AG04450 (cell line): ENCODE results near the gene SPTBN5. TPM values are rescaled to one million over a fixed set of nuclear protein-coding genes. Genes with fewer than 3 reads are reported as not detected.

Experiments used
- CTCF ChIA-PET: fragments of 300-600, 350-600 bp; formaldehyde crosslinking; extraction: SDS; loops from one replicate; lab custom pipeline; 2022; ENCODE audit warnings: antibody characterized with exemption, inconsistent platforms; lab: Charles Lee
- POLR2A ChIA-PET: fragments of 350-600 bp; formaldehyde crosslinking; extraction: SDS; loops from one replicate; lab custom pipeline; 2021; ENCODE audit warnings: antibody characterized with exemption, inconsistent platforms; lab: Yijun Ruan, JAX
- DNase-seq: peaks from one replicate; pipeline ENCODE4 v3.0.0-alpha.2; 2011; ENCODE audit warnings: low read depth, low spot score
- H3K27ac ChIP-seq: one replicate; pipeline ENCODE4 v1.5.1; 2012; ENCODE audit warnings: low read depth, low read length, control low read depth
- H3K27me3 ChIP-seq: one replicate; pipeline ENCODE4 v1.6.0; 2012; ENCODE audit warnings: low read length; ENCODE audit not compliant: control insufficient read depth, insufficient read depth
- H3K4me3 ChIP-seq: 2 replicates; pipeline ENCODE4 v1.5.1; 2011; ENCODE audit warnings: mild to moderate bottlenecking, low read depth, low read length, control low read depth
- H3K9me3 ChIP-seq: 2 replicates; pipeline ENCODE4 v1.5.1; 2012; ENCODE audit warnings: low read length; ENCODE audit not compliant: control insufficient read depth, insufficient read depth
- polyA plus RNA-seq: library from polyadenylated mRNA; depleted of rRNA; stranded (reverse); fragments of >200 nt; gene quantifications from 2 replicates; pipeline ENCODE4 v1.2.3, GENCODE V29; 2011
- TF ChIP-seq, protein P1 (sequence below): IDR thresholded peaks from 2 replicates; pipeline ENCODE4 v1.5.1; 2011; ENCODE audit warnings: low read depth, low read length, control low read depth, inconsistent platforms

SPTBN5 gene
- polyA plus RNA-seq, 1 experiment: 0.14 TPM

DNA sequence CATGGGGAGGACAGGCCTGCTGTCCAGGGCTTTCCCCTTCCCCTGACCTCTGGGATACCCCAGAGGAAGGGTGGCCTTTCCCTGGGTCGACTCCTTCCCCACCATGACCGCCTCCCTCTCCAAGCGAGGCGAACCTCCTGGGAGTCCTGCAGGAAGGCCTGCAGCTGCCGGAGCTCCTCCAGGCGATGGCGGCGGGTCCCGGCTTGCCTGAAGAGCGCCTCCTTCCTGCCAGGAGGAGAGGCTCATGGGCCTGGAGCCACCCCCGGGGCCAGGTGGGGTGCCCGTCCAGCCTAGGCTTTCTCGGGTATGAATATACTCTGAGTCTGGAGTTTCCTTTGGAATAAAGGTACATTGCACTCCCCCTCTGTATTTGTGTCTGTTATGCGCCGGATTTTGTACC lies 35.1 kb downstream of the SPTBN5 start:
- TF ChIP-seq, protein P1, sequence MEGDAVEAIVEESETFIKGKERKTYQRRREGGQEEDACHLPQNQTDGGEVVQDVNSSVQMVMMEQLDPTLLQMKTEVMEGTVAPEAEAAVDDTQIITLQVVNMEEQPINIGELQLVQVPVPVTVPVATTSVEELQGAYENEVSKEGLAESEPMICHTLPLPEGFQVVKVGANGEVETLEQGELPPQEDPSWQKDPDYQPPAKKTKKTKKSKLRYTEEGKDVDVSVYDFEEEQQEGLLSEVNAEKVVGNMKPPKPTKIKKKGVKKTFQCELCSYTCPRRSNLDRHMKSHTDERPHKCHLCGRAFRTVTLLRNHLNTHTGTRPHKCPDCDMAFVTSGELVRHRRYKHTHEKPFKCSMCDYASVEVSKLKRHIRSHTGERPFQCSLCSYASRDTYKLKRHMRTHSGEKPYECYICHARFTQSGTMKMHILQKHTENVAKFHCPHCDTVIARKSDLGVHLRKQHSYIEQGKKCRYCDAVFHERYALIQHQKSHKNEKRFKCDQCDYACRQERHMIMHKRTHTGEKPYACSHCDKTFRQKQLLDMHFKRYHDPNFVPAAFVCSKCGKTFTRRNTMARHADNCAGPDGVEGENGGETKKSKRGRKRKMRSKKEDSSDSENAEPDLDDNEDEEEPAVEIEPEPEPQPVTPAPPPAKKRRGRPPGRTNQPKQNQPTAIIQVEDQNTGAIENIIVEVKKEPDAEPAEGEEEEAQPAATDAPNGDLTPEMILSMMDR: no peak
- Histone ChIP-seq H3K27ac (no peak overlapping the region), H3K4me3 (no peak overlapping the region), H3K27me3 (peaks cover 18% of the 10 kb centered on the region), H3K9me3 (no peaks in the 10 kb centered on the region; the same call in 1 of the 2 replicates)
- DNase-seq: no peak
- CTCF ChIA-PET: no interaction called here
- POLR2A ChIA-PET: no interaction called here

- no peaks in the 10 kb centered on the region; the same call in 1 of the 2 replicates for H3K9me3 ChIP-seq
- TF ChIP-seq, protein P1: no peak
- H3K27me3 ChIP-seq: peaks cover 15% of the 10 kb centered on the region
- no peak overlapping the region for H3K27ac ChIP-seq
- CTCF ChIA-PET: no interaction called here
- no peak overlapping the region for H3K4me3 ChIP-seq
- POLR2A ChIA-PET: interaction anchor here (0.8 kb wide), 1 partner anchor 14 kb away, joined by 3 read pairs; no protein-coding TSS in a partner anchor
- no peak for DNase-seq
Measured at GRCh38 chr15:41857316-41857715, 36.5 kb downstream of the SPTBN5 start.

DNA sequence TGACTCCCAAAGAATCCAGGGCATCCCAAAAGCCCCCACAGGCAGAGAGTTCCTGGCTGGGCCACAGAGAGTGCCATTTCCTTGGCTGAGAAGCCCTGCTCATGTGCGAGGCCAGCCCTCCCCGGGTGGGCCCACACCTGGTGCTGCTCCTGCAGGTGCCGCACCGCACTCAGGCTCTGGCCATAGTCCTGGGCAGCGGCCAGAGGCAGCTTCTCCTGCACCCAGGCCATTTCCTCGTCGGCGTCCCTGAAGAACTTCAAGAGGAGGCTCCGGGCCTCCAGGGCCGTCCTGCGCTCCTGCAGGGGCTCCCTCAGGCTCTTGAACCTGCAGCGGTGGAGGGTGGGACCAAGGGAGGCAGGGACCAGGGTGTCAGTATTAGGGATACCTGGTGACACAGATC lies 37.1 kb downstream of the SPTBN5 start:
- Histone ChIP-seq H3K27me3 (peaks cover 18% of the 10 kb centered on the region), H3K4me3 (no peak overlapping the region), H3K9me3 (no peaks in the 10 kb centered on the region; the same call in 1 of the 2 replicates), H3K27ac (no peak overlapping the region)
- DNase-seq: no peak
- POLR2A ChIA-PET: interaction anchor here (0.8 kb wide), 1 partner anchor 14 kb away, joined by 3 read pairs; no protein-coding TSS in a partner anchor
- CTCF ChIA-PET: no interaction called here
- TF ChIP-seq, protein P1: no peak

DNA sequence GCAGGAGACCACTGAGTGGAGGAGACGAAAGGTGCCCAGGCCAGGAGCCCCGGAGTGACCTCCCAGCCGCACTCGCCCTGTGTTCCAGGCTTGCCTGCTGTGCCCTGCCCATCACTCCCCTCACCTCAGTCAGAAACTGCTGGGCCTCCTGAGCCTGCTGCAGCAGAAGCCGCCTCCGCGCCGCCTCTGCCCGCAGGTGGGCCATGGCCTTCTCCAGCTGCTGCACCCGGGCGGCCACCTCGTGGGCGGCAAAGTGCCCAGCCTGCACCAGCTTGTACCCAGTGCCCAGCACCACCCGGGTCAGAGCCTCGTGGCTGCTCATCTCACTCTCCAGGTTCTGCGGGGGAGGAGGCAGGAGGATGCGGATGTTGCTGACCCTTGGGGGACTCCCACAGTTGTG lies 37.6 kb downstream of the SPTBN5 start:
- ChIA-PET POLR2A (no interaction called here), CTCF (no interaction called here)
- Histone ChIP-seq H3K9me3 (no peaks in the 10 kb centered on the region; the same call in 1 of the 2 replicates), H3K27me3 (peaks cover 18% of the 10 kb centered on the region), H3K27ac (no peak overlapping the region), H3K4me3 (no peak overlapping the region)
- TF ChIP-seq, protein P1: no peak
- DNase-seq: no peak

DNA sequence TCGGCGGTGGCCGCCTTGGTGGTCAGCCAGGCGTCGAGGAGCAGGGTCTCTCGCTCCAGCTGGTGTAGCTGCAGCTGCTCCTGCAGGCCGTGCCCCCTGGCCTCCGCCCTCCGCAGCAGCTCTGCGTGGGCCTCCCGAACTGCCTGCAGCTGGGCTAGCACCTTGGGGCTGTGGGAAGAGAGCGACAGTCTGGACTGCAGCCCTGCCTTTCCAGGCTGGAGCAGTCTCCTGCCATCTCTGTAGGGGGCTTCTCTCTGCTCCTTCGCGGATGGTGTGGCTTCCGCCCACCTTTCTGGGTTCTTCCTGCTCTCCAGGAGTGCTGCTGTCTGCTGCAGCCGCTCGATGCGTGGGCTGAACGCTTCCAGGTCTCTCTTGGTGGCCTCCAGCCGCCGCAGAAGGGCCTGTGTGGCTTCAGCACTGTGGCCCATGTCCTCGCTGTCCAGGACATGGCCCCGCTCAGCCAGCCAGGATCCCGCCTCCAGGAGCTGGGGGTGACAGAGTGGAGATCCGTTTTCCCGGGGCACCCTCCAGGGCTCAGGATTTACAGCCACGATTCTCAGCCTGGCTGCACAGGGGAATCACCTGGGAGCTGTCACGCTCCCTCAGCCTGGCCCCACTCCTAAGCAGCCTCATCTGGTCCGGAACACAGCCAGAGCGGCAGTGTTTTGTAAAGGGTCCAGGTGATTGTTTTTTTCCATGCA lies 38.4 kb downstream of the SPTBN5 start:
- Histone ChIP-seq H3K4me3 (no peak overlapping the region), H3K9me3 (no peaks in the 10 kb centered on the region; the same call in 1 of the 2 replicates), H3K27ac (no peak overlapping the region), H3K27me3 (peaks cover 14% of the 10 kb centered on the region)
- ChIA-PET CTCF (no interaction called here), POLR2A (interaction anchor here (0.7 kb wide), 1 partner anchor 119 kb away, joined by 3 read pairs; no protein-coding TSS in a partner anchor)
- TF ChIP-seq, protein P1: no peak
- DNase-seq: no peak
